GM18526 (cell line): ENCODE data around the gene NFKB2.
A peak's percentile ranks its signal among the peaks of the same experiment; 100 is the strongest.

ENCODE experiments used
- POLR2A ChIP-seq: IDR thresholded peaks from 3 replicates; pipeline ENCODE4 v1.6.1; 2011; ENCODE audit not compliant: insufficient read length; ENCODE audit errors: extremely low read depth

The NFKB2 gene

GRCh38 chr10:102384606-102385429, 10.7 kb upstream of the NFKB2 start:
- no peak for TF ChIP-seq POLR2A

DNA sequence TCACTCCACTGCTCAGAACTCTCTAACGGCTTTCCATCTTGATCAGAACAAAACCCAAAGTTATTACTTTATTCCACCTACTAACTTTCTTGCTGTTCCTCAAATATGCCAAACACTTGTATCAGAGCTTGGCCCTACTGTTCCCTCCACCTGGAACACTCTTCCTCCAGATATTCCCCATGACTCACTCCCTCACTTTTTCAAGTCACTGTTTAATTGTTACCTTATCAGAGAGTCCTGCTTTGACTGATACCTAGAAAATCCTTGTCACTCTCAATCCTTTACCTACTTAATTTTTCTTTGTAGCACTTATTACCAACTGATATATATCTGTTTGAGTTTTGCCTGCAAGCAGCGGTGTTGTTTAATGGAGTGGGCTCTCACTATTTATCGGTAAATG, 5.6 kb upstream of the NFKB2 start:
- no peak for TF ChIP-seq POLR2A

DNA sequence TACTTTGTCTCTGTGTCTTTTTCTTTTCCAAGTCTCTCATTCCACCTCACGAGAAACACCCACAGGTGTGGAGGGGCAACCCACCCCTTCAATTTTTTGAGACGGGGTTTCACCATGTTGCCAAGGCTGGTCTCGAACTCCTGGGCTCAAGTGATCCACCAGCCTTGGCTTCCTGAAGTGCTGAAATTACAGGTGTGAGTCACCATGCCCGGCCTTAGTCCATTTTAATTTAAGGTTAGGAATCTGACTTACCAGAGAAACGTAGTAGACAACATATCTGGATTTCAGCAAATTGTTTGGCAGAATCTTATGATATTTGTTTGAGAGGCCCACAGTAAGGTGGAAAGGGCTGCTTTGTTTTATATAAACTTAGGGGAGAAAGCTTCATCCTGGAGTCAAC, 3.2 kb upstream of the NFKB2 start:
- TF ChIP-seq POLR2A = no peak

DNA sequence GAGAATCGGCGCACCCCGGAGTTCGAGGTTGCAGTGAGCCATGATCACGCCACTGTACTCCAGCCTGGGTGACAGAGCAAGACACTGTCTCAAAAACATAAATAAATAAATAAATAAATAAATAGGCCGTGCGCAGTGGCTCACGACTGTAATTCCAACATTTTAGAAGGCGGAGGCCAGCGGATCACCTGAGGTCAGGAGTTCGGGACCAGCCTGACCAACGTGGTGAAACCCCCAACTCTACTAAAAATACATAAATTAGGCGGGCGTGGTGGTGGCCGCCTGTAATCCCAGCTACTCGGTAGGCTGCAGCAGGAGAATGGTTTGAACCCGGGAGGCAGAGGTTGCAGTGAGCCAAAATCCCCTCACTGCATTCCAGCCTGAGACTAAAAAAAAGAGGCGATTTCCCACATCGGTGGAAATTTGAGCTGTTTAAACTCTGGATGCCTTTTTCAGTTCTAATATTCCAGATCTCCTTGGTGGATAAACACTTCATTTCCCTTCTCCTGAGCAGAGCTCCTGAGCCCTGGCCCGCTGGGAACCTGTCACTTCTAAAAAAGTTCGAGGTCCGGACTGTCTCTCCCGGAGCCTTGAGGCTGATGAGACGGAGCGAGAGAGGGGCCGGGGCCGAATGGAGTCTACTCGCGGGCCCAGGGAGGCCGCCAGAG, 2.0 kb upstream of the NFKB2 start:
- TF ChIP-seq POLR2A = no peak

GRCh38 chr10:102394079-102394800, 1.3 kb upstream of the NFKB2 start:
- TF ChIP-seq POLR2A = peak; percentile 85

DNA sequence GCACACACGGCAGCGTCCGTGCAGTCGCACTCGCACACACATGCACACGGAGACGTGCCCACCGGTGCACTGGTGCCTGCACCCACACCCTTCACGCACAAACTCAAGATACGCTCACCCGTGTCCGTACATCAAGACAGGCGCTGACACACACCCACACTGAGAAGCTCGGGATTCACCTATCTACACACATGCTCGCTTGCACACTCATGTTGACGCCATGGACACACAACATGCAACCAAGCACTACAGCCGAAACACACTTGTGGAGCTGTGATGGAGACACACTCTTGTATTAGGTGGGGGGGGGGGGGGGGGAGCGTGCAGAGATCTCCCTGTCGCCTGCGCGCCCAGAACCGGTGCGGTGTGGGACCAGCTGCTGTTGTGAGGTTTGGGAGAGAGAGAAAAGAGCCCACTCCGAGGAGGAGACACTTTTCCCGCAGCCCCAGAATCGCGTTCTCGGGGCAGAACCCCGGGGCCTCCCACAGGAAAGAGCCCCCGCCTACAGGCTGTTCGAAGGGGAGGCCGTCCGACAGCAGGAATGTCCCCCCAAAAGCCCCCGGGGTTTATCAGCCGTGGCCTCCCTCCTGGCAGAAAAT, 605 bp upstream of the NFKB2 start:
- no peak for TF ChIP-seq POLR2A

GRCh38 chr10:102396317-102396650, 779 bp downstream of the NFKB2 start:
- peak; percentile 8 for TF ChIP-seq POLR2A

DNA sequence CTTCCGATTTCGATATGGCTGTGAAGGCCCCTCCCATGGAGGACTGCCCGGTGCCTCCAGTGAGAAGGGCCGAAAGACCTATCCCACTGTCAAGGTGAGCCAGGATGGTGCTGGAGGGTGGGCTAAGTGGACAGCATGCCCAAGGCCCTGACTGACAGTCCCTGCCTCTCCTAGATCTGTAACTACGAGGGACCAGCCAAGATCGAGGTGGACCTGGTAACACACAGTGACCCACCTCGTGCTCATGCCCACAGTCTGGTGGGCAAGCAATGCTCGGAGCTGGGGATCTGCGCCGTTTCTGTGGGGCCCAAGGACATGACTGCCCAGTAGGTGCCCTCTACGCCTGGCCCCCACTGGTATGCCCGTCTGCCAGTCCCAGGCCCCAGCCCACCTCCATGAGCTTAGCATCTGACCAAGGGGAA, 1.2 kb downstream of the NFKB2 start:
- TF ChIP-seq POLR2A = no peak

DNA sequence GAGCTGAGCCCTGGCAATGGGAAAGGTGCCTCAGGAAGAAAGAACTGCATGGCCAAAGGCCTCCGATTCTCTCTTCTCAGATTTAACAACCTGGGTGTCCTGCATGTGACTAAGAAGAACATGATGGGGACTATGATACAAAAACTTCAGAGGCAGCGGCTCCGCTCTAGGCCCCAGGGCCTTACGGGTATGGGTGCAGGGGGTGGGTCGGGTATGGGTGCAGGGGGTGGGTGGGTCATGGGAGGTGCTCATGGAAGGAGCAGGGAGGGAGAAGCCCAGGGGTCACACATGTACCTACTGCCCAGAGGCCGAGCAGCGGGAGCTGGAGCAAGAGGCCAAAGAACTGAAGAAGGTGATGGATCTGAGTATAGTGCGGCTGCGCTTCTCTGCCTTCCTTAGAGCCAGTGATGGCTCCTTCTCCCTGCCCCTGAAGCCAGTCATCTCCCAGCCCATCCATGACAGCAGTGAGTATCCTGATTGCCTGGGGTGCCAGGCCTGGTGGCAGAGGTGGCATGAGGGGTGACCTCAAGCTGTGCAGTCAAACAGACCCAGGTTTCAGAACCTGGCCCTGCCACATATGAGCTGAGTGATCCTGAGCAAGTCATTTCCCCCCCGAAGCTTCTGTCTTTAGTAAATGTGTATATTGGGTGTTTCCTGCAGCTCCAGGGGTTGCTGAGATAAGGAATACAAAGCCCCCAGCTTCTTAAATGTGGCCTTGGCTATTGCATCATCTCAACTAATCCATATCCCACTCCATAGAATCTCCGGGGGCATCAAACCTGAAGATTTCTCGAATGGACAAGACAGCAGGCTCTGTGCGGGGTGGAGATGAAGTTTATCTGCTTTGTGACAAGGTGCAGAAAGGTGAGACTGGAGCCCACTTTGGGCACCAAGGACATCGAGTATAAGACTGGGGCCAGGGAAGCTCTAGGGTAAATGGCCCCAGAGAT, 2.0 kb downstream of the NFKB2 start:
- TF ChIP-seq POLR2A = no peak

DNA sequence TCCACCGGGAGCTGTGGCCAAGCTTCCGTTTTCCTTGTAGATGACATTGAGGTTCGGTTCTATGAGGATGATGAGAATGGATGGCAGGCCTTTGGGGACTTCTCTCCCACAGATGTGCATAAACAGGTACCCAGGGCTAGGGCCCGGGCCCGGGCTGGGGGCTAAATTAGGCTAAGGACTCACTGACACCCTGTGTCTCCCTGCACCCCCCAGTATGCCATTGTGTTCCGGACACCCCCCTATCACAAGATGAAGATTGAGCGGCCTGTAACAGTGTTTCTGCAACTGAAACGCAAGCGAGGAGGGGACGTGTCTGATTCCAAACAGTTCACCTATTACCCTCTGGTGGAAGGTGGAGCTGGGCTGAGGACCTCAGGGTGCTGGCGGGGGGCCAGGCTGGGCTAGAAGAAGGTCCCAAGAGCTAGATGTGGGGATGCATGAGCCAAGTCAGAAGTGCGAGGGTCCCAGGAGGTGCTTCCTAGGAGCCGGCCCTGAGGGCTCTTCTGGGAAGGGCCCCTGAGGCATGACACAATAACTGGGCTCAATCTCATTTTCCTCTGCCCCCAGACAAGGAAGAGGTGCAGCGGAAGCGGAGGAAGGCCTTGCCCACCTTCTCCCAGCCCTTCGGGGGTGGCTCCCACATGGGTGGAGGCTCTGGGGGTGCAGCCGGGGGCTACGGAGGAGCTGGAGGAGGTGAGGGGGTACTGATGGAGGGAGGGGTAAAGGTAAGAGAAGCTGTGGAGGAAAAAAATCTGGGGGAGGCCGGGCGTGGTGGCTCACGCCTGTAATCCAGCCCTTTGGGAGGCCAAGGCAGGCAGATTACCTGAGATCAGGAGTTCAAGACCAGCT, 2.9 kb downstream of the NFKB2 start:
- no peak for TF ChIP-seq POLR2A

DNA sequence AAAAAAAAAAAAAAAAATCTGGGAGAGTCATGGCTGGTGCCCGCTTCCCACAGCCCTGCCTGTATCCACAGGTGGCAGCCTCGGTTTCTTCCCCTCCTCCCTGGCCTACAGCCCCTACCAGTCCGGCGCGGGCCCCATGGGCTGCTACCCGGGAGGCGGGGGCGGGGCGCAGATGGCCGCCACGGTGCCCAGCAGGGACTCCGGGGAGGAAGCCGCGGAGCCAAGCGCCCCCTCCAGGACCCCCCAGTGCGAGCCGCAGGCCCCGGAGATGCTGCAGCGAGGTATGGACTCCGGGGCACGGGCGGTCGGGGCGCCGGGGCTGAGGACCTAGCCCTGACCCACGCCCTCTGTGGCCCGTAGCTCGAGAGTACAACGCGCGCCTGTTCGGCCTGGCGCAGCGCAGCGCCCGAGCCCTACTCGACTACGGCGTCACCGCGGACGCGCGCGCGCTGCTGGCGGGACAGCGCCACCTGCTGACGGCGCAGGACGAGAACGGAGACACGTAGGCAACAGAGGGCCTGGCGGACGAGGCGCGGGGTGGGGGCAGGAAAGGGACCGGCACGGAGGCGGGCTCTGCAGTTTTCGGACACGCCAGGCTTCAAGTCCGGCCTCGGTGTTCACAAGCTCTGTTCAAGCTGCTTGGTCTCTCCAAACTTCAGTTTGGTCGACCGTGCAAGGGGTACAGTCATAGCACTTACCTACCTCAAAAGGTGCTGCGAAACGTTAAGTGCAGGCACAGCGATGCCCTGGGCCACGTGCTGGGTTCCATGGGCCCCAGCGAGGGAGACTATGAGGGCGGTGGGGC, 3.9 kb downstream of the NFKB2 start:
- peak; percentile 53 for TF ChIP-seq POLR2A

DNA sequence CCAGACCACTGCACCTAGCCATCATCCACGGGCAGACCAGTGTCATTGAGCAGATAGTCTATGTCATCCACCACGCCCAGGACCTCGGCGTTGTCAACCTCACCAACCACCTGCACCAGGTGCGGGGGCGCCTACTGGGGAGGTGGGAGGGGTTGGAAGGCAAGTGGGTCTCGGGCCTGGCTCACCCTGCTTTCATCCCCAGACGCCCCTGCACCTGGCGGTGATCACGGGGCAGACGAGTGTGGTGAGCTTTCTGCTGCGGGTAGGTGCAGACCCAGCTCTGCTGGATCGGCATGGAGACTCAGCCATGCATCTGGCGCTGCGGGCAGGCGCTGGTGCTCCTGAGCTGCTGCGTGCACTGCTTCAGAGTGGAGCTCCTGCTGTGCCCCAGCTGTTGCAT, 4.6 kb downstream of the NFKB2 start:
- no peak for TF ChIP-seq POLR2A
